ENCODE measurements around the gene FAH.

DNA sequence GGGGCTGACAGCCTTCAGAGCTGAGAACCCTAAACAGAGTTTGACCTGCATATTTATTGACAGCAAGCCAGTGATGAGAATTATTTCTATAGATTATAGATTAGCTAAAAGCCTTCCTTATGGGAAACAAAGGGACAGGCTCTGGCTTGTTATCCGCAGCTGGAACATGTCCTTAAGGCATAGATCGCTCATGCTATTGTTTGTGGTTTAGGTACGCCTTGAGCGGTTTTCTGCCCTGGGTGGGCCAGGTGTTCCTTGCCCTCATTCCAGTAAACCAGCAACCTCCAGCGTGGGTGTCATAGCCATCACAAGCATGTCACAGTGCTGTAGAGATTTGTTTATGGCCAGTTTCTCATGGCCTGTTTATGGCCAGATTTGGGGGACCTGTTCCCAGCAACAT, 10.2 kb upstream of the FAH start:
- TF ChIP-seq EP300 (conservative IDR thresholded peaks at IDR 0.05; ENCODE audit: poor library complexity, severe bottlenecking) (no peak), TAF1 (IDR thresholded peaks at IDR 0.05; ENCODE audit: low read depth) (no peak)
- TF ChIP-seq, protein P1, sequence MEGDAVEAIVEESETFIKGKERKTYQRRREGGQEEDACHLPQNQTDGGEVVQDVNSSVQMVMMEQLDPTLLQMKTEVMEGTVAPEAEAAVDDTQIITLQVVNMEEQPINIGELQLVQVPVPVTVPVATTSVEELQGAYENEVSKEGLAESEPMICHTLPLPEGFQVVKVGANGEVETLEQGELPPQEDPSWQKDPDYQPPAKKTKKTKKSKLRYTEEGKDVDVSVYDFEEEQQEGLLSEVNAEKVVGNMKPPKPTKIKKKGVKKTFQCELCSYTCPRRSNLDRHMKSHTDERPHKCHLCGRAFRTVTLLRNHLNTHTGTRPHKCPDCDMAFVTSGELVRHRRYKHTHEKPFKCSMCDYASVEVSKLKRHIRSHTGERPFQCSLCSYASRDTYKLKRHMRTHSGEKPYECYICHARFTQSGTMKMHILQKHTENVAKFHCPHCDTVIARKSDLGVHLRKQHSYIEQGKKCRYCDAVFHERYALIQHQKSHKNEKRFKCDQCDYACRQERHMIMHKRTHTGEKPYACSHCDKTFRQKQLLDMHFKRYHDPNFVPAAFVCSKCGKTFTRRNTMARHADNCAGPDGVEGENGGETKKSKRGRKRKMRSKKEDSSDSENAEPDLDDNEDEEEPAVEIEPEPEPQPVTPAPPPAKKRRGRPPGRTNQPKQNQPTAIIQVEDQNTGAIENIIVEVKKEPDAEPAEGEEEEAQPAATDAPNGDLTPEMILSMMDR (IDR thresholded peaks at IDR 0.05; ENCODE audit: poor library complexity, severe bottlenecking): no peak

Measured in neural cell (in vitro differentiated cells).